HG03060 (cell line): ENCODE measurements around the gene CCR2.

Source experiments
- ATAC-seq: cut with Tn5 transposase; IDR thresholded peaks from one replicate; pipeline ENCODE4 v1.9.1; 2021; ENCODE audit warnings: low read depth, moderate number of reproducible peaks; ENCODE audit not compliant: unreplicated experiment

Gene CCR2

GRCh38 chr3:46353090-46353489, 821 bp upstream of the CCR2 start:
- ATAC-seq = no peak

GRCh38 chr3:46354478-46354877, 567 bp downstream of the CCR2 start:
- ATAC-seq = no peak

GRCh38 chr3:46354984-46355383, 1.1 kb downstream of the CCR2 start:
- ATAC-seq = no peak

GRCh38 chr3:46356276-46356675, 2.4 kb downstream of the CCR2 start:
- no peak for ATAC-seq

- no peak for ATAC-seq
Observed at GRCh38 chr3:46356909-46357308, 3.0 kb downstream of the CCR2 start.

- no peak for ATAC-seq
Observed at GRCh38 chr3:46358466-46358865, 4.6 kb downstream of the CCR2 start.

- ATAC-seq = peak; percentile 44
Observed at GRCh38 chr3:46359733-46360493, 6.0 kb downstream of the CCR2 start.

GRCh38 chr3:46360907-46361306, 7.0 kb downstream of the CCR2 start:
- ATAC-seq = no peak

GRCh38 chr3:46361408-46362283, 7.7 kb downstream of the CCR2 start:
- ATAC-seq = no peak

- no peak for ATAC-seq
Observed at GRCh38 chr3:46365041-46365440, 11.1 kb downstream of the CCR2 start.

- ATAC-seq = no peak
Observed at GRCh38 chr3:46365737-46366524, 12.0 kb downstream of the CCR2 start.

GRCh38 chr3:46367811-46368210, 13.9 kb downstream of the CCR2 start:
- ATAC-seq = no peak

GRCh38 chr3:46368569-46368968, 14.7 kb downstream of the CCR2 start:
- no peak for ATAC-seq

- no peak for ATAC-seq
Observed at GRCh38 chr3:46369151-46369550, 15.2 kb downstream of the CCR2 start.

GRCh38 chr3:46369675-46370132, 15.8 kb downstream of the CCR2 start:
- peak; percentile 50 for ATAC-seq

GRCh38 chr3:46370839-46371518, 17.1 kb downstream of the CCR2 start, which contains the start of gene CCR5:
CCR5 (plus strand) TSS chr3:46370946; CDS start chr3:46372903, 1,957 bp downstream.
- no peak for ATAC-seq

- ATAC-seq = no peak
Observed at GRCh38 chr3:46371519-46372340, 17.8 kb downstream of the CCR2 start.

GRCh38 chr3:46372492-46373359, 18.8 kb downstream of the CCR2 start:
- ATAC-seq = no peak
